COLO668 (cell line): Measurements from ENCODE around the gene AMD1.

ENCODE experiments used
- DNase-seq: peaks from one replicate; lab custom pipeline; 2025; ENCODE audit not compliant: unreplicated experiment; lab: John Stamatoyannopoulos, UW

The AMD1 gene

DNA sequence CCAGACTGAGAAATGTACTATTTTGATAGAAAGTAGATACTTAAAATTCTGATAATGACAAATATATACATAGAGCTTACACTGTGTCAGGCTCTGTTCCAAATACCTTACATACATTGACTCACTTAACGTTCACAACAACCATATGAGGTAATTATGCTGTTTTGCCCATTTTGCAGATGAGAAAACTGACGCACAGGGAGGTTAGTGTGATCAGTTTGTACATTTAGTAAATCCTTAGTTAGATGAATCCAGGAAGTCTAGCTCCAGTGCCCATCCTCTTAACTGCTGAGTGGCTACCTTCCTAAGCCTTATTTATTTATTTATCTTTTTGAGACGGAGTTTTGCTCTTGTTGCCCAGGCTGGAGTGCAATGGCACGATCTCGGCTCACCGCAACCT lies 60.6 kb downstream of the AMD1 start:
- DNase-seq = no peak

DNA sequence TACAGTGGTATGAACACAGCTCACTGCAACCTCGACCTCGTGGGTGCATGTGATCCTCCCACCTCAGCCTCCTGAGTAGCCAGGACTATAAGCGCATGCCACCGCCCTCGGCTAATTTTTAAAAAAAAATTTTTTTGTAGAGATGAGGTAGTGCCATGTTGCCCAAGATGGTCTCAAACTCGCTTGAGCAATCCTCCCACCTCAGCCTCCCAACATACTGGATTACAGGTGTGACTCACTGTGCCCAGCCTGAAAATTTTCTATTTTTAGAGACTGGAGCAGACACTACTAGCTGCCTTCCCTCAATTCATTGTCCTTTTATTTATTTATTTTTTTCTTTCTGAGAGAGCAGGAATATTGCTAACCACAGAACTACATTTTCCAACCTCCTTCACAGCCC lies 63.6 kb downstream of the AMD1 start:
- no peak for DNase-seq

DNA sequence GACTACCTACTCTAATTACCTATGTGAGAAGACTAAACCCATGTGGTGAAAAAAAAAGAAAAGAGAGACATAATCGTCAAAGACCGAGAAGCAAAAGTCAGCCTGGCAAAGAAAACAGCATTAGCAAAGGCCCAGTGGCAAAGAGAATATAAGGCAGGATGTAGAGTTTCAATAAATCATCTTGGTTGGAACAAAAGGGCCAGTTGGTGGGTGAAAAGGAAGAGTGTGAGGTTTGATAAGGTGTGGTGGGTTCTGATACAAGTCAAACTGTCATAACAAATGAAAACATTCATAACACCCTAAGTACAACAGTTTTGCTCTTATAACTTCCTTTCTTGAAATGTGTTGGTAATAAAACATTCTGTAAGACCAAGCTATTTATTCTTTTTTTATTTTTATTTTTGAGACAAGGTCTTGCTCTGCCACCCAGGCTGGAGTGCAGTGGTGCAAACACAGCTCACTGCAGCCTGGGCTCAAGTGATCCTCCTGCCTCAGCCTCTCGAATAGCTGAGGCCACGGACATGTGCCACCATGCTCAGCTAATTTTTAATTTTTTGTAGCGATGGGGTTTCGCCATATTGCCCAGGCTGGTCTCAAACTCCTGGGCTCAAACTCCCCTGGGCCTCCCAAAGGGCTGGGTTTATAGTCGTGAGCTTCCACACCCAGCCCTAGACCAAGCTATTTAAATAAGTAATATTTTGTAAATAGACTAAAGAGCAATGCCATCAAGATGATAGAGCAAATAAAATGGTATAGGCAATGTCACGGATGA lies 65.0 kb downstream of the AMD1 start:
- no peak for DNase-seq

DNA sequence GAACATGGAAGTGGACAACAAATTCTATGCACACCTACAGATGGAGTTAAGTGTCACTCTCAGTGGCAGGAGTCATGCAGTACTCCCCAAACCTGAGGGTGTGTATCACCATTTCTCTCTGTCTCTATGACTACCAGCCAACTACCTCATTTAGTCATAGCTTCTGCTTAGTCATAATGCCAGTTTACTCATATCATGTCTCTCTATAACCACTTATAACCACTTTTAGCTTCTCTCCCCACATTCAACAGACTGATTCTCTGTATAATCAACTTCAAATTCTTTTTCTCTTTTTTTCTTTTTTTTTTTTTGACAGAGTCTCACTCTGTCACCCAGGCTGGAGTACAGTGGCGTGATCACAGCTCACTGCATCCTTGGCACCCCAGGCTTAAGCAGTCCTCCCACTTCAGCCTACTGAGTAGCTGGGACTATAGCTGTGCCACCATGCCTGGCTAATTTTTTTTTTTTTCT lies 70.1 kb downstream of the AMD1 start:
- DNase-seq = no peak
